ENCODE data around the gene SELENOI.
A peak's percentile ranks its signal among the peaks of the same experiment; 100 is the strongest.
"Not testable (repeated sequence)": the region's sequence is repeated elsewhere in the genome, so short reads cannot be mapped to it uniquely, and the experiment has no call there.

Gene SELENOI

GRCh38 chr2:26327291-26328272 is 18.4 kb upstream of the SELENOI start:
- DNase-seq = no peak

GRCh38 chr2:26329083-26329482 is 16.9 kb upstream of the SELENOI start:
- not testable (repeated sequence) for DNase-seq

GRCh38 chr2:26330114-26330549 is 15.8 kb upstream of the SELENOI start:
- DNase-seq = peak; percentile 45

- no peak for DNase-seq
Measured at GRCh38 chr2:26330604-26331003, 15.3 kb upstream of the SELENOI start.

- DNase-seq = not testable (repeated sequence)
Measured at GRCh38 chr2:26331321-26331720, 14.6 kb upstream of the SELENOI start.

GRCh38 chr2:26333293-26333692 is 12.7 kb upstream of the SELENOI start:
- DNase-seq = no peak

- no peak for DNase-seq
Measured at GRCh38 chr2:26335231-26335630, 10.7 kb upstream of the SELENOI start.

- DNase-seq = no peak
Measured at GRCh38 chr2:26336719-26337118, 9.2 kb upstream of the SELENOI start.

- no peak for DNase-seq
Measured at GRCh38 chr2:26337298-26337697, 8.6 kb upstream of the SELENOI start.

GRCh38 chr2:26340831-26341230 is 5.1 kb upstream of the SELENOI start:
- no peak for DNase-seq

- DNase-seq = no peak
Measured at GRCh38 chr2:26344581-26345282, 1.2 kb upstream of the SELENOI start.

- no peak for DNase-seq
Measured at GRCh38 chr2:26345283-26345544, 729 bp upstream of the SELENOI start.

- DNase-seq = peak; percentile 8
Measured at GRCh38 chr2:26346454-26347053, 611 bp downstream of the SELENOI start, which contains the start of gene ADGRF3. ADGRF3 (minus strand) TSS chr2:26346789; CDS start chr2:26346234, 555 bp downstream.

GRCh38 chr2:26347286-26347865 is 1.4 kb downstream of the SELENOI start:
- no peak for DNase-seq

GRCh38 chr2:26349690-26350089 is 3.7 kb downstream of the SELENOI start:
- no peak for DNase-seq

- DNase-seq = no peak
Measured at GRCh38 chr2:26351375-26352090, 5.6 kb downstream of the SELENOI start.

GRCh38 chr2:26352892-26353291 is 6.9 kb downstream of the SELENOI start:
- DNase-seq = no peak

GRCh38 chr2:26354469-26354868 is 8.5 kb downstream of the SELENOI start:
- DNase-seq = not testable (repeated sequence)

GRCh38 chr2:26355038-26355995 is 9.4 kb downstream of the SELENOI start:
- no peak for DNase-seq

- no peak for DNase-seq
Measured at GRCh38 chr2:26356111-26356510, 10.2 kb downstream of the SELENOI start.

GRCh38 chr2:26356771-26357170 is 10.8 kb downstream of the SELENOI start:
- no peak for DNase-seq

All from NCI-H446 treated with DMSO at 0.1 percent for 48 hours (cell line).